Measurements from ENCODE around the gene SYT9. TPM values are rescaled to one million over a fixed set of nuclear protein-coding genes. Genes with fewer than 3 reads are reported as not detected.
A peak's percentile ranks its signal among the peaks of the same experiment; 100 is the strongest.

The SYT9 gene
- total RNA-seq, 1 donor from 2014 or later, result 0.08 TPM

DNA sequence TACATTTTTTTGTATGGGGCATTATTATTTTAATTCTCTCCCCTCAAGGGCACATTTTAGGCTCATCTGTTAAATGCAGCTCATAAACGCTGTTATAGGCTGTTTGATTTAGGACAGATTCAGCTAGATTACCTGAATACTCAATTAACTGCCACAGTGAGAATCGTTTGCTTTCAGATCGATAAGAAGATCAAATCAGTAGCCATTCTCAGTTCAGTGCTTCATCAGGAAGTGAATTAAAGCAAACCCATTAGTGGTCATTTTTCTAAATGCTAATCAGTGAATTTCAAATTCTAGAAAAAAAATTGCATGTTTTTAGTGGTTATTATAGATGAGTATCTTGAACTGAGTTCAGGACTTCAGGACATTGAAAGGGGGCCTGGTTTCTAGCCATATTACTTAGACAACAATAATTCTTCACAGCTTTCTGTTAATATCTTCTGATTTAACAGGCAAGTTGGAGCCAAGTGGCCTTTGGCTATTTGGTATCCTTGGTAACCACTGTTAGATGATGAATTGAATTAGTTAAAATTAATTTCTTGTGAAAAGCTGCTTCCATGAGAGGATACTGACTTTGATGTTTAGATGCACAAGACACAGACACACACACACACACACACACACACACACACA is 18.6 kb downstream of the SYT9 start:
- Histone ChIP-seq H3K4me3 (no peak overlapping the region), H3K4me1 (no peaks in the 10 kb centered on the region), H3K9me3 (replicated peaks) (no peaks in the 10 kb centered on the region), H3K27me3 (ENCODE audit: low read depth) (no peaks in the 10 kb centered on the region), H3K36me3 (no peaks in the 10 kb centered on the region), H3K27ac (replicated peaks) (no peak overlapping the region)
- intact Hi-C loops (cut with micrococcal nuclease), result no loop called here
- TF ChIP-seq, protein P1, sequence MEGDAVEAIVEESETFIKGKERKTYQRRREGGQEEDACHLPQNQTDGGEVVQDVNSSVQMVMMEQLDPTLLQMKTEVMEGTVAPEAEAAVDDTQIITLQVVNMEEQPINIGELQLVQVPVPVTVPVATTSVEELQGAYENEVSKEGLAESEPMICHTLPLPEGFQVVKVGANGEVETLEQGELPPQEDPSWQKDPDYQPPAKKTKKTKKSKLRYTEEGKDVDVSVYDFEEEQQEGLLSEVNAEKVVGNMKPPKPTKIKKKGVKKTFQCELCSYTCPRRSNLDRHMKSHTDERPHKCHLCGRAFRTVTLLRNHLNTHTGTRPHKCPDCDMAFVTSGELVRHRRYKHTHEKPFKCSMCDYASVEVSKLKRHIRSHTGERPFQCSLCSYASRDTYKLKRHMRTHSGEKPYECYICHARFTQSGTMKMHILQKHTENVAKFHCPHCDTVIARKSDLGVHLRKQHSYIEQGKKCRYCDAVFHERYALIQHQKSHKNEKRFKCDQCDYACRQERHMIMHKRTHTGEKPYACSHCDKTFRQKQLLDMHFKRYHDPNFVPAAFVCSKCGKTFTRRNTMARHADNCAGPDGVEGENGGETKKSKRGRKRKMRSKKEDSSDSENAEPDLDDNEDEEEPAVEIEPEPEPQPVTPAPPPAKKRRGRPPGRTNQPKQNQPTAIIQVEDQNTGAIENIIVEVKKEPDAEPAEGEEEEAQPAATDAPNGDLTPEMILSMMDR (IDR thresholded peaks at IDR 0.05; ENCODE audit: borderline replicate concordance), result no peak
- no peak for DNase-seq

DNA sequence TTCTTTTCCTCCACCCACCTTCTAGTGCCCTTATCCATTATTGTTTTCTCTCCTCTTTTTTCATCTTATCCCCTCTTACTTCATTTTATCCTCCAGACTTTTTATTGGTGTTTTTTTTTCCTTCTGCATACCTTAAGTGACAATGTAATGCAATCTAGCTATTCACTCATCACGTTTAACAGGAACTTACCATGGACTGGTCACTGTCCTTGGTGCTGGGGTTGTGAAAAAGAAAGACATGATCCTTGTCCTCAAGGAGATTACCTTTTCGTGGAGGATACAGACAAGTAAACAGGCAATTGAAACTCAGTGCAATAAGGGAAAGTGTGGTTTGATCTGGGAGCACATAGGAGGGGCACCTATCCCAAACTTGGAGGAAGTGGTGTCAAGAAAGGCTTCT is 20.7 kb downstream of the SYT9 start:
- TF ChIP-seq, protein P1 (IDR thresholded peaks at IDR 0.05; ENCODE audit: borderline replicate concordance), result no peak
- intact Hi-C loops (cut with micrococcal nuclease), result no loop called here
- no peak overlapping the region for H3K27ac ChIP-seq (replicated peaks)
- H3K4me1 ChIP-seq, result no peaks in the 10 kb centered on the region
- DNase-seq, result no peak
- no peaks in the 10 kb centered on the region for H3K9me3 ChIP-seq (replicated peaks)
- H3K4me3 ChIP-seq, result no peak overlapping the region
- peaks cover 10% of the 10 kb centered on the region for H3K27me3 ChIP-seq (ENCODE audit: low read depth)
- no peaks in the 10 kb centered on the region for H3K36me3 ChIP-seq

DNA sequence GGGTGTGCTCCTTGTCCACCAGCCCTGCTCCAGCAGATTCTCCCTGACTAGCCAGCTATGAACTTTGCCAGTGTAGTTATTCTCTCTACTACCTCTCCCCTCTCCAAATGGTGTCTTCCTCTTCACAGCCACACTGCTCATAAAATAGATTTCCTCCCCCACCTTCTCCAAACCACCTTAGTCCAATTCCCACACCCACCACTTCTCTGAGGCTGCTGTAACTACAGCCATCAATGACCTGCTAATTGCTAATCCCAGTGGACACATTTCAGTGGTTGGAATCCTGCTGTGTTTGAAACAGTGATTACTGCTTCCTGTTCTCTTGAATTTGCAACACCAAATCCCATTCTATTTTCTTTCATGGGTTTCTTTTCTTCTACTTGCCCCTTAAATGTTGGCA is 23.4 kb downstream of the SYT9 start:
- H3K36me3 ChIP-seq, result no peaks in the 10 kb centered on the region
- TF ChIP-seq, protein P1 (IDR thresholded peaks at IDR 0.05; ENCODE audit: borderline replicate concordance), result no peak
- intact Hi-C loops (cut with micrococcal nuclease), result no loop called here

DNA sequence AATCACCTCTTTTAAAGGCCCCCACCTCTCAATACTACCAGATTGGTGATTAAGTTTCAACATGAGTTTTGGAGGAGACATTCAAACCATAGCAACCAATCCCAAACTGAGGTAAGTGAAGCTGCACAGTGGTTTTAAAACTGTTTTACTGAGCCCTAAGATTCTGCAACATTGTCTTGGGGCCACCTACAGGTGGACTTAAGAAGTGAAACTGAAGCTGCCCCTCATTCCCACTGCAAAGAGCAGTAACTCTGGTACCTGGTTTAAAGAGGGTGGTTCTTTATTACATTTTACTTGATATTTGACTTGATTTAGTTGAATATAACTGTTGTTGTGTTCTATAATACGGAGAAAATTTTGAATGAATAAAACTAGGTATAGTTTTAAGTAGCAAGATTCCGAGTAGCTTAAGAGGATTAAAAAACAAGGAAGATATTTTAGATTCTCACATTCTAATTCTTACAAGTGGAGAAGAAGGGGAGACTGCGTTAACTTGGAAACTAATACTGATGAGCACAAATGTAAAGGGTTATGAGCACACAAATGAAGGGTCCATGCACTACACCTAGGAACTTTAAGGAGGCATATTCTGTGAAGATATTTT is 26.7 kb downstream of the SYT9 start:
- Histone ChIP-seq H3K27me3 (ENCODE audit: low read depth) (peaks cover 10% of the 10 kb centered on the region), H3K36me3 (no peaks in the 10 kb centered on the region), H3K4me3 (no peak overlapping the region), H3K27ac (replicated peaks) (no peak overlapping the region), H3K9me3 (replicated peaks) (no peaks in the 10 kb centered on the region), H3K4me1 (no peaks in the 10 kb centered on the region)
- TF ChIP-seq, protein P1 (IDR thresholded peaks at IDR 0.05; ENCODE audit: borderline replicate concordance), result peak; percentile 61
- no peak for DNase-seq
- intact Hi-C loops (cut with micrococcal nuclease), result no loop called here

More for the DNA sequence above, 23.4 kb downstream of the SYT9 start:
- H3K27ac ChIP-seq (replicated peaks), result no peak overlapping the region
- no peaks in the 10 kb centered on the region for H3K9me3 ChIP-seq (replicated peaks)
- no peaks in the 10 kb centered on the region for H3K4me1 ChIP-seq
- peaks cover 10% of the 10 kb centered on the region for H3K27me3 ChIP-seq (ENCODE audit: low read depth)
- no peak overlapping the region for H3K4me3 ChIP-seq
- no peak for DNase-seq

DNA sequence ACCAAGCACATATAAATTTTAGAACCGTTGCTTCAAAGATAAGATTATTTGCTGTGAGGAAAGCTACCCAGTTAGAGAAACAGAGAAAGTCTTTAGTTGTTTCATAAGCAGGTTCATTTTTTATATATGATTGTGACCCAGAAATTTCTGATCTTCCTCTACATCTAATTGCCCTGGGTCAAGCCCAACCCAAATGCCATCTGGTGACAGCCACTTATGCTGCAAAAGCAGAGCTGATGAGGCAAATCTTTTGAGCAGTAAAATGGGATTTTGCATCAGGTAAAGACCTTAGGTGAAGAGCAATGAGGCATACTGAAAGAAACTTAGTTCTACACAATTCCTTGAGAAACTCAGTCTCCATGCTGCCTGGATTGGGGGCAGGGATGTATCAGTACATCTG is 28.0 kb downstream of the SYT9 start:
- Histone ChIP-seq H3K27me3 (ENCODE audit: low read depth) (peaks cover 10% of the 10 kb centered on the region), H3K4me1 (no peaks in the 10 kb centered on the region), H3K4me3 (no peak overlapping the region), H3K9me3 (replicated peaks) (no peaks in the 10 kb centered on the region), H3K27ac (replicated peaks) (no peak overlapping the region), H3K36me3 (no peaks in the 10 kb centered on the region)
- TF ChIP-seq, protein P1 (IDR thresholded peaks at IDR 0.05; ENCODE audit: borderline replicate concordance), result no peak
- DNase-seq, result no peak
- intact Hi-C loops (cut with micrococcal nuclease), result no loop called here

All from left ventricle myocardium inferior (tissue), 1 donor.